ENCODE results near the gene IL16.

The IL16 gene

GRCh38 chr15:81285461-81285860, 88.8 kb downstream of the IL16 start:
- DNase-seq (ENCODE audit: extremely low spot score, insufficient read length, low read depth), result no peak
- peak; percentile 46 for FAIRE-seq

GRCh38 chr15:81286621-81287121, 90.0 kb downstream of the IL16 start:
- FAIRE-seq (peak; percentile 80), DNase-seq (ENCODE audit: extremely low spot score, insufficient read length, low read depth) (no peak)

DNA sequence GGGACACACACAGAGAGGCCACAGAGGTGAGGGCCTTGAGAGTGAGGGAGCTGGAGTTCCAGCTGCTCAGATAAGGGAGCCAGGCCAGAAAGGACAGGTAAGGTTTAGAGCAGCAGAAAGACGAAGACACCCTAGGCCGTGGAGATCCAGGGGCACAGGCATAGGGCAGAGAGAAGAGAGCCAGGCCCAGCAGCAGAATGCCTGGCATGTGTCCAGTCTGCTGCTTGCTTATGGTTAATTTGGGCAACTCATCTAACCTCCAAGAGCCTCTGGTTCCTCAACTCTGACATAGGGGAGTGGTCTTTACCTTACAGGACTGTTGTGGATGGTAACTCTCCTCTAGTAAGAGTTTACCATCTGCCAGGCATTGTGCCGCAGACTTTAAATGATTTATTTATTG, 91.4 kb downstream of the IL16 start:
- FAIRE-seq, result no peak

DNA sequence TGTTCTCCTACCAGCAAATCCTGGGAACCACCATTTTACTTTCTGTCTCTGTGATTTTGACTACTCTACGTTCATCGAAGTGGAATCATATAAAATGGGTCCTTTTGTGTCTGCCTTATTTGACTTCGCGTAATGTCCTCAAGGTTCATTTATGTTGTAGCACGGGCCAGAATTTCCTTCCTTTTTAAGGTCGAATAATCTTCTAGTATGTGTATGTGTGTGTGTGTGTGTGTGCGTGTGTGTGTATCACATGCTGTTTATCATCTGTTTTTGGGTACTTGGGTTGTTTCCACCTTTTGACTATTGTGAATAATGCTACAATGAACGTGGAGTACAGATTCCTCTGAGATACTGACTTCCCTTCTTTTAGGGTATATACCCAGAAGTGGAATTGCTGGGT, 91.9 kb downstream of the IL16 start:
- FAIRE-seq (peak; percentile 39), DNase-seq (ENCODE audit: extremely low spot score, insufficient read length, low read depth) (no peak)

More for the DNA sequence above, 91.4 kb downstream of the IL16 start:
- no peak for DNase-seq (ENCODE audit: extremely low spot score, insufficient read length, low read depth)

DNA sequence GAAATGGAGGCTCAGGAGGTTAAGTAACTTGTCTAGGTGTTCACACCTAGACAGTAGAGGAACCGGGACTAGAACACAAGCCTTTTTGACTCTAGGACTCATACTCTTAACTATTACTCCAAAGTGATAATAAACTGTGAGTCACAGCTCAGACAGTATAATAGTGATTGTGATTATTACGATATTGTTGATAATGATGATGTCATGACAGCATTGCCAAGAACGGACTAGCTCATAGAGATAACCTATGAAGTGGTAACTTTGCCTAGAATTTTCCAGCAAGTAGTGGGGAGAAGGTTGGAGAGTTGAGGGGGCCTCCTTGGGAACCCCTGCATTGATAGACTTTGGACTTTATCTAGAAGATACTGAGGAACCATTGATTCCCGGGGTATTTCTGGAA, 93.2 kb downstream of the IL16 start:
- no peak for FAIRE-seq
- DNase-seq (ENCODE audit: extremely low spot score, insufficient read length, low read depth), result no peak

DNA sequence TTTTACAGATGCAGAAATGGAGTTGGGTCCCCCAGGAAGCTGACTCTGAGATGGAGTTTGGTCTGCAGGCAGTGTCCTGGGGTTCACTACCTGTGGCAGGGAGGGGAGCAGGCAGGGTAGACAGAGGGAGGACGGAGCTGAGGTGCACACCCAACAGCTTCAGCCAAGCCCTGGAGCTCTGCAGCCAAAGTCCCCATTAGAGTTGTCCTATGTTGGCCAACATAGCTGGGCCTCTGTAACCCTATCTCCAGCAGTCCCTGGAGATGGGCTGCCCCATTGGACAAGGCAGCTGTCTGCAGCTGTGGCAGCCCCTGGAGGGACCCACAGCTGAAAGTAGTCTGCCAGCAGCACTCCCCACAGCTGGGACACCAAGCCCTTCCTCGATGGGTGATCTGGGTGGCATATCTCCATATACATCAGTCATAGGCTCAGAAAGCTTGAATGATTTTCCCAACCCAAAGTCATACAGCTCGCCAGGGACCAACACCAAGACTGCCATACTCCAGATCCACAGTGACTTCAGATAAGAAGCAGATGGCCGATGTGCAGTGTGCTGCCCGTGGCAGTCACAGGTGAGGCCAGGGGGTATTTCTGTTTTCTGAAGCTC, 95.3 kb downstream of the IL16 start:
- DNase-seq (ENCODE audit: extremely low spot score, insufficient read length, low read depth) (no peak), FAIRE-seq (no peak)

DNA sequence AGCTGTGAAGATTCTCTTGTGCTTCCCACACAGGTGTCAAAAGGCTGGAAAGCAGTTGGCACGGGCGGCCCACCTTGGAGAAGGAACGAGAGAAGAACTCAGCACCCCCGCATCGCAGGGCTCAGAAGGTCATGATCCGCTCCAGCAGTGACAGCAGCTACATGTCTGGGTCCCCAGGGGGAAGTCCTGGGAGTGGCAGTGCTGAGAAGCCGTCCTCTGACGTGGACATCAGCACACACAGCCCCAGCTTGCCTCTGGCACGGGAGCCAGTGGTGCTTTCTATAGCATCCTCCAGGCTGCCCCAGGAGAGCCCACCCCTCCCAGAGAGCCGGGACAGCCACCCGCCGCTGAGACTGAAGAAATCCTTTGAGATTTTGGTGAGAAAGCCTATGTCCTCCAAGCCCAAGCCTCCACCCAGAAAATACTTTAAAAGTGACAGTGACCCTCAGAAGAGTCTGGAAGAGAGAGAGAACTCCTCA, 95.9 kb downstream of the IL16 start:
- FAIRE-seq (peak; percentile 98), DNase-seq (ENCODE audit: extremely low spot score, insufficient read length, low read depth) (peak; percentile 47)

DNA sequence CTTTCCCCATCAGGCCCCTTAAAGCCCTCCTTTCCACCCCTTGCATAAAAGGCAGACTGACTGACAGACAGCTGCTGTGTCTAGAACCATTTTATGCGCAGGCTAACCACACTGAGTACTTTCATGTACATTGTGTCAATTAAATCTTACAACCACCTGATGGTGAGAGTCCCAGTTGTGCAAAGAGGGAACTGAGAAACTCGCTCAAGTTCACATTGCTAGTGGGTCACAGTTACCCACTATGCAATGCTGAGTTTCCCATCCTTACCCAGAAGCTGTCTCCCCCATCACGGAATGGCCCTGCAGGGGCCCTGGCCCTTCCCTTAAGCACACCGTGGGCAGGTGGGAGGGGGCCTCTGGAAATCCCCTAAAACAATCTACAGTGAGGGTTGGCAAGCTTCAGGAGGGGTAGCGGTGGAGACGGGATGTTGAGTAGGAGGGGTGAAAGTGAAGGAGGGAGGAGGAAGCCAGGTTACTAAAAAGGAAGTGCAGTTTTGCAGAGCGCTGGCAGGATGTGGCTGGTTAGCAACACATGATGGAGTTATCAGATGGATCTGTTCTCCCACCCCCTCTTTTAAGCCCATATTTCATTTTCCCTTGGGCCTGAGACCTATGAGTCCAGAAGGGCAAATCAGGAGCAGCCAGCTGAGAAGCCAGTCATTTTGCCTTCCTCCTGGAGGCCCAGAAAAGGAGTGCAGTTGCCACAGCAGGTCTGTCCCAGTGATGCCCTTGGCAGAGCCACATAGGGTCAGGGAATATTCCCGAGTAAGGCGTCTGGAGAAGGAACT, 97.2 kb downstream of the IL16 start:
- peak; percentile 48 for DNase-seq (ENCODE audit: extremely low spot score, insufficient read length, low read depth)

GRCh38 chr15:81294516-81294880, 97.8 kb downstream of the IL16 start:
- DNase-seq (ENCODE audit: extremely low spot score, insufficient read length, low read depth), result no peak
- no peak for FAIRE-seq

More for the DNA sequence above, 97.2 kb downstream of the IL16 start:
- FAIRE-seq, result peak; percentile 100

- FAIRE-seq (peak; percentile 55), DNase-seq (ENCODE audit: extremely low spot score, insufficient read length, low read depth) (no peak)
Observed at GRCh38 chr15:81295486-81296121, 98.9 kb downstream of the IL16 start.

DNA sequence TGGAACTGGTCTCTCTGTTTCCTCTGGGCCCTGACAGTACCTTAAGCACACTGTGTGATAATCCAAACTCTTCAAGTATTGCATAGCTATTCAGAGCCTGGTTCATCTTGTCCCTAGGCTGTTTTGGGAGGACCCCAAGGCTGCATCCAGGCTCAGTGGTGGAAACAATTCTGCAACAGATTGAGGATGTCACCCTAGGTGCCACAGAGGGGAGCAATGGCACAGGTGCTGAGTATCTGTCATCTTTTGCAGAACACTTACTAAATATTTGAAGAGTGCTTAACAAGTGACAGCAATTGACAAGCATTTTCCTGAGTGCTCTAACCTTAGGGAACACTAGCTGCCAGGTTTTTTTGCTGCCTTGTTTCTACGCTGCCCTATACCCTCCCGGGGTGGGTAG, 99.5 kb downstream of the IL16 start:
- DNase-seq (ENCODE audit: extremely low spot score, insufficient read length, low read depth) (no peak), FAIRE-seq (peak; percentile 21)

GRCh38 chr15:81296673-81297072, 100.0 kb downstream of the IL16 start:
- peak; percentile 100 for FAIRE-seq
- peak; percentile 58 for DNase-seq (ENCODE audit: extremely low spot score, insufficient read length, low read depth)

DNA sequence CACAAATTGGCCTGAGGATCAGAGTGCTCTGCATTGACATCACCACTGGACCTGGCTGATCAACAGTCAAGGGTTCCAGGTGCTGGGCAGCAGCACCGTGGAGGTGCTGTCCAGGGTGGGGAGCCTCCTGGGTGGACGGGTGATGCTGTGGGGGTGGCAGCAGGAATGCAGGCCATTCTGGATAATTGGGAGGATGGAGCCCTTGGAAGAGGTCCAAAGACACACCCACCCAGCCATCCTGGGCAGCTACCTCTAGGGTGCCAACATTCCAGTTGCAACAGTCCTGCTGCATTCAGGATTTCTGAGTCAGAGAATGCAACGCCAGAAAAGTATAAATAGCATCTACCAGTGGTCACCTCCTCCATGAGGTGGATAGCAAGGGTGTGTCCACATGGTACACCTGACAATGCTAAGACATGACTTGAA, 100.5 kb downstream of the IL16 start:
- FAIRE-seq (no peak), DNase-seq (ENCODE audit: extremely low spot score, insufficient read length, low read depth) (no peak)

GRCh38 chr15:81297603-81298575, 101.2 kb downstream of the IL16 start:
- peak; percentile 75 for FAIRE-seq

DNA sequence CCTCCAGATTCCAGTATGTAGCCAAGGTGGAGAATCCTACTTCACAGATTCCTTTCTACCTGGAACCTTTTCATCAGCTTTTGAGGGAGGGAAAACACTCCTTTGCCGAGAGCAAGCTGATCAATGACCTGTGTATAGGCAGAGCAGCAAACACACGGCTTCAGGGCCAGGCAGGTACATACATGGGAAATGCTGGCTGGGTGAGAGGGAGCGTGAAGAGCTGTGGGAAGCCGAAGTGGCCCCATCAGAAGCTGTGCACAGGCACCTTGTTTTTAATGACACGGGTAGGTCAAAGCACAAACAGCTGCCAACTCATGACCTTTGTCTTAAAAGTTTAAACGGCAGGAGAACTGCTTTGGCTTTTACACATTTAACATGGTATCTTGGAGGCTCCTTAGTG, 101.9 kb downstream of the IL16 start:
- FAIRE-seq, result peak; percentile 62
- no peak for DNase-seq (ENCODE audit: extremely low spot score, insufficient read length, low read depth)

More at GRCh38 chr15:81297603-81298575, 101.2 kb downstream of the IL16 start:
- DNase-seq (ENCODE audit: extremely low spot score, insufficient read length, low read depth), result no peak

- no peak for FAIRE-seq
- no peak for DNase-seq (ENCODE audit: extremely low spot score, insufficient read length, low read depth)
Observed at GRCh38 chr15:81299156-81299555, 102.5 kb downstream of the IL16 start.

GRCh38 chr15:81299630-81300273, 103.1 kb downstream of the IL16 start:
- FAIRE-seq (peak; percentile 56), DNase-seq (ENCODE audit: extremely low spot score, insufficient read length, low read depth) (no peak)

GRCh38 chr15:81301385-81301784, 104.7 kb downstream of the IL16 start:
- DNase-seq (ENCODE audit: extremely low spot score, insufficient read length, low read depth), result no peak
- no peak for FAIRE-seq

DNA sequence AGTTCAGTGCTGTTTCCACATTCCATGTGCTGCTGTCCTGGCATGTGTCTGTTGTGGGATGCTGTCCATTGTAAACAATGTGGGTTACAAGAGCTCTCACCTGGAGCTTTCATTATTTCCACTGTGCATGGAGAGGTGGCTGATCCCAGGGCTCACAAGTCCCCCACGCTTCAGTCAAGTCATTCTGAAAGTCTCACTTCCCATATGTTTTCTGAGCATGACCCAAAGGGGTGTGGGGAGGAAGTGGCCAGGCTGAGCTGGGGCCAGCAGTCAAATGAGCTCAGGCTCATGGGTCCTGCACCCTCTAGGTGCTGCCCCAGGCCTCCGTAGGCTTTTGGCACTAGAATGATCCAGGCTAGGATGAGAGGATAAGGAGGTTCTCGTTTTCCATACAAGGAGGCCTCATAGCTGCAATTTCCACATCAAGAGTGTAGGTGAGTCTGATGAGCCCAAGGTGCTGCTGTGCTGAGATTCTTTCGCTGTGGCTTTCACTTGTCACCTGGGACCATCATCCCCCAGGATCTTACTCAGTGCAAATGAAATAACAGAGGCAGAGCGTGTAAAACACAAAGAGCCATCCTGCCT, 105.2 kb downstream of the IL16 start:
- FAIRE-seq, result peak; percentile 99
- peak; percentile 51 for DNase-seq (ENCODE audit: extremely low spot score, insufficient read length, low read depth)
